HG03460 (cell line): ENCODE measurements around the gene KIAA1958.
A peak's percentile ranks its signal among the peaks of the same experiment; 100 is the strongest.
"Not testable (repeated sequence)": the region's sequence is repeated elsewhere in the genome, so short reads cannot be mapped to it uniquely, and the experiment has no call there.

Experiments
- ATAC-seq: cut with Tn5 transposase; IDR thresholded peaks from one replicate; pipeline ENCODE4 v1.9.1; 2021; ENCODE audit not compliant: unreplicated experiment

The KIAA1958 gene

DNA sequence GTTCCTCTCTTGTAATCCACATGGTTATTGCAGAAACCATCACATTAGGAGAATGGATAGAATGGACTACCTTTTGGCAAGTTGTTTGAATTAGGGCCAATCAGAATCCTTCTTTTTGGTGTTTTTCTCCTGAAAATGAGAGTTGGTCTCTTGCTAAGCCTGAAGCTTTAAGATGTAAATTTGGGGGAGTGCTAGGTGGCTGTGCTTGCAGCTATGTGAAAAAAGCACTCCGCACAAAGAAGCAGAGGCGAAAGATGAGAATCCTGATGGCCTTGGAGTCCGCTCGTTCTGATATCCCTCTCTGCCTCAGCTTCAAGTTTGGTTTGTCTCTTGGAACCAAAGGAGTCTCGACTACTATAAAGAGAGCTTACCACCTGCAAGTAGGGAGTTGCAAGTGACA is 167.7 kb downstream of the KIAA1958 start:
- no peak for ATAC-seq

DNA sequence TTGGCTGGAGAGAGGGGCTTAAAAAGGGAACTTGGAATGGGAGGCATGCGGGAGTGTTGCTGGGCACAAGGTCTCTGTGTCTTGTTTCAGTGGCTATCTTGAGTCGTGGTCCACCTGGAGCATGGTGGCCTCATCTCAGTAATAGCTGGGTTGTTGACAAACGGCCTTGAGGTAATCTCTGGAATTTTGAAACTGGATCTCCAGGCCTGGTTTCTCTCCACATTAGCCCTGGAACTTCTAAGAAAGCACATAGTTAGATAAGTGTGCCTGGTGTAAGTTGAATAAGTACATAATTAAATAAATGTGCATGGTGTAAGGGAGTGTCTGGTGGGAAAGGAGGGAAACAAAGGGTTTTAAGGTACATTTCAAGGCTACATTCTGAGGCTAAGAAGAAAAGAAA is 169.0 kb downstream of the KIAA1958 start:
- no peak for ATAC-seq

DNA sequence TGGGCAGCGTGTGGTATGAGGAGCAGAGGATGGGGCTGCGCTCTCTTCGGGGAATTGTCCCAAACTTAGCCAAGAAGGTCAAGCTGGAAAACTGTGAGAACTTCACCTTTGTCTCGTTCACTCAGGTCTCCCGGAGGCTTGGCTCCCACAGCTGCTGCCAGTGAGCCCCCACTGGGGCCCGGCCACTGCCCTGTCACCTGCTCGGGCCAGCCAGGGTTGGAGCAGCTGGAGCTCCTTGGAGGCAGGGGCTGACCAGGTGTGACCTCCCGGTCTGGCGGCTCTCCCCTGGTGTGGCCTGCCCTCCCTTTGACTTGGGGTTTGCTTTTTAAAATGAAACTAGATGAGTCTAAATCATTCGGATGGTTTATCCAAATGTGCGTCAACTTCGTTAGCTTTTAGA is 173.3 kb downstream of the KIAA1958 start:
- ATAC-seq = no peak

DNA sequence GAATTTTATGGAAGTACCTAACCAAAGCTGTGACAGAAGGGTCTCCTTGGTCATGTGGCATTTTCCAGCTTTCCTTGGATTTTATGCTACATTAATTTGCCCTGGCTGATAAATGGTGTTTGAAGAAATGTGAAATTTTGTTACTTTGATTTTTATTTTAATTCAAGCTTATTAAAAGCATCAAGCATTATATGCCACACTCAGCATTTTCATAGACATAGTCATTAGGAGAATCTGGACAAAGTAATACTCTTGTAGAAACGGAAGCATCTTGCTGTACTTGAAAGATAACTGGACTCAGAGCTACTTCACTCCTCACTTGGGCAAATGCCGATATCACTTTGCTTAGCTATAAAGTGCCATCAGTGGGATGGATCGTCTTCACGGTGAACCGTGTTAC is 177.1 kb downstream of the KIAA1958 start:
- ATAC-seq = no peak

DNA sequence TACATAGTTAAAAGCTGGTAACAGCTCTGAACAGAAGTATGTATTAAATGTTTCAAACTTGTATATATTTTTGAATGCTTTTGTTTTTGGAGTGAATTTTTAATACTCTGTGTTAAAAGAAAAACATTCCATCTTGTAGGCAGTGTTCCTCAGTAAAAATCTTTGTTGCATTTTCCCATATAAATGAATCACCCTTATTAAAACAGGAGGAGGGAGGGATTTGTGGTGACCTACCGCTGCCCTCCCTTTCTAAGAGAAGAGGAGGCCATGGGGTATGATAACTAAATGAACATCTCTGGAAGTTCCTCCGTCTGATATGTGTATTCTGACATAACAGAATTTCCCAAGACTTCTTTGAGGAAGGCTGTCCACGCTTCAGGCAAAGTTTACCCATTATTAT is 177.9 kb downstream of the KIAA1958 start:
- no peak for ATAC-seq

DNA sequence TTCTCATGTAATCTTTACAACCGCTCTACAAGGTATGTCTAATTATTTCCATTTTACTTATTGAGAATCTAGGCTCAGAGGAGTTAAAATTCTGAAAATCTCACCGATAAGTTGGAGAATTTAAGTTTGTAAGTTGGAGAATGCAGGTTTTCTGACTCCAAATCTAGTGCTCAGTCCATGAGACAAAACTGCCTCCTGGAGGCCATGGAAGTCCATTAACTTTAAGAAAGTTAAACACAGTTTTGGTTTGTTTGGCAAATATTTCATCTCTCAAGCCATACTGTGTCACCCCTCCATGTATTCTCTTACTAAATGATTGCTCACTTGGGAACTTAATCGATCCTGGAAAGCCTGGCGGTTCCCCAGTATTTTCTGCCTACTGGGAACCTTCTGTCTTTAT is 178.7 kb downstream of the KIAA1958 start:
- ATAC-seq = no peak

DNA sequence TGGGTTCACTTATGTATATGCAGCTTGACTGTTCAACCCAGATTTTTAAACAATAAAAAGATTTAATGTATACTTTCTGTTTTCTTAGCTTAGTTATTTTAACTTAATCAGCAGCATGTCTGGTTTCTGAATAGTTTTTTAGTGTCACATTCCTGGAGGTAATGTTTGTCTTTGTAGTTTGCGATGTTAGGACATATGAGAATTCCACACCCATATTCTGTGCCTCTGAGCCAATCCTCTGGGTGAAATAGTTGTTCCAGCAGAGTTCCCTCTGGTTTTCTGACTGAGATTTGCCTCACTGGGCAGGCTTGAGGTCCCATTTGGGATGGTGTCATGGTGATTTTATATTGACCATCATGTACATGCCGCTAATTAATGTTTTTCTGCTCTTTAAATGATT is 182.7 kb downstream of the KIAA1958 start:
- ATAC-seq = no peak

DNA sequence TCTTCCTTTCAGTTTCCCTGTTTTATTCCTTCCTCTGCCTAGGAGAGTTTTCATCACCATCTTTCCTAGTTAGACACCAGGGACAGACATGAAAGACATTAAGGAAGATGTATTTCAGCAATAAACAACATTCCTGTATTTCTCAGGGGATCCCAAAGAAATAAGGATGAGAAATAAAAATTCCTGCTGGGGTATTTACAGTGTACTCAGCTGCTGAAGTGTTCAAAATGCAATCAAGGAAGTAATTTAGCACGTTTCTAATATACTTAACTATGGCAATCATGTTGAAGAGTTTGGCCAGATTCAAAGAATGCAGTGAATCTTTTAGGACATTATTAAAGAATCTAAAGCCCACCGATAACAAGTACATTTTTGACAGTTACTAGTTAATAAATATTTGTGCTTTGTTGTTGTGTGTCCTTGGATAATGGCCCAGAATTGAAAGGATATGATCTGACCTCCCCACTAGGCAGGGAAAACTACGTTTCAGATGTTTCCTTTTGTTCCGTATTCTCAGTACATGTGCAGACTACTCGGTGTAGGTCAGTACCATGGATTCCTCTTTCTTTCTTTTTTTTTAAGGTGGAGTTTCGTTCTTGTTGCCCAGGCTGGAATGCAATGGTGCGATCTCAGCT is 184.5 kb downstream of the KIAA1958 start:
- ATAC-seq = no peak

DNA sequence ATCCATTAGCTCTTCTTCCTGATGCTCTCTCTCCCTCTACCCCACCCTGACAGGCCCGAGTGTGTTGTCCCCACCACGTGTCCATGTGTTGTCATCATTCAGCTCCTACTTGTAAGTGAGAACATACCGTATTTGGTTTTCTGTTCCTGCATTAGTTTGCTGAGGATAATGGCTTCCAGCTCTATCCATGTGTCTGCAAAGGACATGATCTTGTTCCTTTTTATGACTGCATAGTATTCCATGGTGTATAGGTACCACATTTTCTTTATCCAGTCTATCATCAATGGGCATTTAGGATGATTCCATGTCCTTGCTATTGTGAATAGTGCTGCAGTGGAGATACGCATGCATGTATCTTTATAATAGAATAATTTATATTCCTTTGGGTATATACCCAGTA is 186.6 kb downstream of the KIAA1958 start:
- not testable (repeated sequence) for ATAC-seq

DNA sequence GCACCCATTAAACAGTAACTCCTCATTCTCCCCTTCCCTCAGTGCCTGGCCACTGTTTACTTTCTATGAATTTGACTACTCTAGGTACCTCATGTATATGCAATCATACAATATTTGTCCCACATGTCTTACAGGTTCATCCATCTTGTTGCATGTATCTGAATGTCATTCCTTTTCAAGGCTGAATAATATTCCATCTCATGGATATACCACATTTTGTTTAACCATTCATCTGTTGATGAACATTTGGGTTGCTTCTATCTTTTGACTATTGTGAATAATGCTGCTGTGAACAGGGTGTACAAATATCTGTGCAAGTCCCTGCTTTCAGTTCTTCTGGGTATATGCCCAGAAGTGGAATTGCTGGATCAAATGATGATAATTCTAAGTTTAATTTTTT is 190.4 kb downstream of the KIAA1958 start:
- ATAC-seq = no peak

DNA sequence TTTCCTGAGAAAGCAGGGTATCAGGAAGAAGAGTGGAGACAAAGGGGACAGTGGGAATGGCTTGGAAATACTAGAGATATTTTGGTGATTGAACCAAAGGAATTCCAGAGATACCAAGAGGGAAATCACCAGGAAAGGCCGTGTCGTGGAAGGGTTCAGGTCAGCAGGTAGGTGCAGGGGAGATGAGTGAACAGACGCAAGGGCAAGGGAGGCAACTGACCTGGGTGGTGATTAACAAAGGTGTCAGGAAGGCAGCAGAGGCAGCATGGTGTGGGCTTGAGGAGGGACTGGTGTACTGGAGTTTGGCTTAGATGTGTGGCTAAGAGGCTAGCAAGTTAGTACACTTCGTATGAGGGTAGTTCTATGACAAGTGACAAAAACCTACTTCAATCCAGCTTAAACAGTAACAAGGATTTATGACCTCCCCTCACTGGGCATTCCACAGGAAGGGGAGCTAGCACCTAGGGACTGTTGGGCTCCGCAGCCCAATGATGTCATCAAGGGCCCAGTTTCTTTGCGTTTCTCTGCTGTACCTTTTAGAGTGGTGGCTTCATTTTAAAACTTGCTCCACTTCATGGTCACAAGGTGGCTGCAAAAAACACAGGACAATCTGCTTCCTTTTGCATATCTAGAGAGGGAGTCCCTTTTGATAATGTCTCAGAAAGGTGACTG is 194.2 kb downstream of the KIAA1958 start:
- ATAC-seq = no peak

DNA sequence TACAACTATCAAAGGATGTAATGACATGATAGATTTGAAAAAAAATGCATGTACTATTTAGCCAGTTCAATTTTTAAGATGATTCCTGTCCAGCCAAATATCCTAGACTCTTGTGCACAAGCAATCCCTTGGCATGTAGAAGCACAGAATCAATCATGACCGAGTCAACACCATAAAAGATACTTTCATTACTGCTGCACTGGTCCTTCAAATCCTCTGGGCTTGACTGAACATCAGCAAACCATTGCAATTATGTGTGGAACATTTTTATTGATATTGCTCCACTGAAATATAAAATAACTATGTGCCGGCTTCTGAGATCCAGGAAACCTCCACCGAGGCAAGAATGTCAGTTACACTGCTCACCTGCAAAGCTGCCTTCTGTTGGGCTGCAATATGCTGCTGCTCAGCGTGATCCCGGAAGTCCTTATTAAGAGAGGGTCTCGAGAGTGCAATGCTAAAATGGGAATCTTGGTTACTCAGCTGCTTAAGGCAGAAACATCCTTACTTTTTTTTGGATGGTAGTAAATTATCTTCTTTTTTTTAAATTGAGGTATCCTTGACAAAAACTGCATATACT is 202.6 kb downstream of the KIAA1958 start:
- ATAC-seq = no peak

DNA sequence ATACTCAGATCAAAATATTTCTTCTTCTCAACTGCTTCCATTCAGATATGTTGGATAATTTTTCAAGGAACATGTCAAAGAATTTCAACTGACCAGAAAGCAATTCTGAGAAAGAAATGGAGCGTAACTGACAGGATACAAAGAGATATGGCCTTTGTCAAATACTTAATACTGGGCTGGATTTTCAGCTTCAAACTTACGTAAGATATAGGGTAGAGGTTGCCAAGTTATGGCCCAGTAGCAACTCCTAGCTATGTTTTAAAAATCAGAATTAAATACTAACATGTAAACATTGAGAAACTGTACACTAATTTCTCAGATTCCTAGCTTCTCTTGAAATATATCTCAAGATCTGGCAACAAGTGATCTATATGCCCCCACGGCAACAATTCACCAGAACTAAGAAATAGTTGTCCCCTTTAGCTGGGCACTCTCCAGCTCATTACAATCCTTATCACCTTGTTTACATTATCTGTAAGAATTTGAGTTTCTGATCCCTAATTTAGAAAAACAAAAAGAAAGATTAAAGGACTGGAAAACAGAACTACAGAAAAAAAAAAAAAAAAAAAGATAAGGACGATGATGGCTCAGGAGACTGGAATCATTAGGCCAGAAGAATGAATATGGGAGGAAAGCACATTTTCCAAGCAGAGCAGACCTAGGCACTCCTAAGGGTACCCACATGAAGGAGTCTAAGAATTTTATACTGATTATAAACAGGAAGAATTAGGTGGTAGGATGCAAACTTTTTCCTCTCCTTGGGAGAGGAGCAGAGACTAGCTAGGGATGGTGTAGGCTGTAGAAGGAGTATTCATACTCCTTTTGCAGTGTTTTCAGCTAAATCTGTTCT is 208.3 kb downstream of the KIAA1958 start:
- no peak for ATAC-seq

DNA sequence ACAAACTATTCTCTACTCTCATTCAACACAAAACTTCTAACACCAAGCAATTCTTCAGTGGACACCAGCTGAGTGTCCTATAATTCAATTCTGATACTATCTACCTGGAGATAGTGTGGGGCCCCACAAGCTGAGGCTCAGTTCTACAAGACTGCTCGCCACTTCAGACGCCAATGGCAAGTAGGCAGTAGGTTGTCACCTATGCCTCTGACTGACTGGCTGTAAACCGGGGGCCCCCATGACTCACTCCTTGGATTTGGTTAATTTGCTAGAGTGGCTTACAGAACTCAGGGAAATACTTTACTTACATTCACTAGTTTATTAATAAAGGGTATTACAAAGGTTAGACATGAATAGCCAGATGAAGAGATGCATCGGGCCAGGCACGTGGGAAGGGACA is 209.8 kb downstream of the KIAA1958 start:
- no peak for ATAC-seq

DNA sequence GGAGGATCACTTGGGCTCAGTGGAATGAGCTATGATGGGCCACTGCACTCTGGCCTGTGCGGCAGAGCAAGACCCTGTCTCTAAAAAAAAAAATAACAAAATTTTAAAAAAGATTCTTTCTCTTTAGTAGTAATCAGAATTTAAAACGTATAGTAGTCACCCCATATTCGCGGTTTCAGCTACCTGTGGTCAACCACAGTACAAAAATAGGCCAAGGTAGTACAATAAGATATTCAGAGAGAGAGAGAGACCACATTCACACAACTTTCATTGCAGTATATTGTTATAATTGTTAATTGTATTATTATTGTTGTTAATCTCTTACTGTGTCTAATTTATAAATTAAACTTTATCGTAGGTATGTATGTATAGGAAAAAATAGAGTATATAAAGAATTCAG is 212.6 kb downstream of the KIAA1958 start:
- ATAC-seq = peak; percentile 78

DNA sequence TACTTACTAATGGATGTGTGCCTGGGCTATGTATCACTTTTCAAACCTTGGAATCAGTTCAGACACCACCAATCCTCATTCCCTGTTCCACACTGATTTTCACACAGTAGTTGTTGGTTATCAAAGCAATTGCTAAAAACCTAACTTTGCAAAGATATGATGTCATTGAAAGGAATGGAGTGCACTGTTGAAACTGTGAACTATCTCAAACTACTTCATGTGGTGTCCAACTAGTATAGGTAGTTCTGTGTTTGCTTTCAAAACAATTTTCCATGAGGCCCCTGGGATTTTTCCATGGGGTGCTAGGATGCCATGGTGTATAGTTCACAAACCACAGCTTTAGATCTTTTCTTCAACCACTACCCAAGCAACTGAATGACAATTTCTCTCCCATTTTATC is 213.5 kb downstream of the KIAA1958 start:
- ATAC-seq = no peak

DNA sequence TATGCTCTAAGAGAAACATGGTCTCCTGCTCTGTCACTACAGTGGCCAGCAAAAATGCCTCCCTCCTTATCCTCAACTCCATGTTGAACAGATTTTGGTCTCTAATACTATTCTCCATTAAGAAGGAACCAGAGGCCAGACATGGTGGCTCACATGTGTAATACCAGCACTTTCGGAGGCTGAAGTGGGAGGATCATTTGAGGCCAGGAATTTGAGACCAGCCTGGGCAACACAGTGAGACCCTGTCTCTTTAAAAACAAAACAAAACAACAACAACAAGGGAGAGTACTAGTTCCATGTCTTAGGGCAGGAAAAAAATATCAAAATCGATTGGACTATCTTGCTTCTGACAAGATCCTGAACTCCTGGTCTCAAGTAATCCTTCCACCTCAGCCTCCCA is 216.7 kb downstream of the KIAA1958 start:
- ATAC-seq = no peak

DNA sequence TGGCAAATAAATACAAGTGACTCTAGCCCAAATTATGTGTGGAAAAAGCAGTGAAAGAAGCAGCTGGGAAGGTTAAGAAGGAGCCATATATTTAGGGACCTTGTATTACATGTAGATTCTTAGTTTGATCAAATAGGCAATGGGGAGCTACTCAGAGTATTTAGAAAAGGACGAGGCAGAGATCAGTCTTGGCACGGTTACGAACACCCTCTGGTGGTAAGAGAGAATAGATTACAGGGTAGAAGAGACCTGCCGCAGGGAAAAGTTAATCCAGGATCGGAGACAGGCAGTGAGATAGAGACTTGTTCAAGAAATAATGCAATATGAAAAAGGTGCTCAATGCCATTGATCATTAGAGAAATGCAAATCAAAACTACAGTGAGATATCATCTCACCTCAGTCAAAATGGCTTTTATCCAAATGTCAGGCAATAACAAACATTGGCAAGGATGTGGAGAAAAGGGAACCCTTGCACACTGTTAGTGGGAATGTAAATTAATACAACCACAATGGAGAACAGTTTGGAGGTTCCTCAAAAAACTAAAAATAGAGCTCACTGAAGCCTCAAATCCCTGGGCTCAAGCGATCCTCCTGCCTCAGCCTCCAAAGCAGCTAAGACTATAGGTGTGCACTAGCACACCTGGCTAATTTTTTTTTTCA is 219.3 kb downstream of the KIAA1958 start:
- ATAC-seq = no peak

DNA sequence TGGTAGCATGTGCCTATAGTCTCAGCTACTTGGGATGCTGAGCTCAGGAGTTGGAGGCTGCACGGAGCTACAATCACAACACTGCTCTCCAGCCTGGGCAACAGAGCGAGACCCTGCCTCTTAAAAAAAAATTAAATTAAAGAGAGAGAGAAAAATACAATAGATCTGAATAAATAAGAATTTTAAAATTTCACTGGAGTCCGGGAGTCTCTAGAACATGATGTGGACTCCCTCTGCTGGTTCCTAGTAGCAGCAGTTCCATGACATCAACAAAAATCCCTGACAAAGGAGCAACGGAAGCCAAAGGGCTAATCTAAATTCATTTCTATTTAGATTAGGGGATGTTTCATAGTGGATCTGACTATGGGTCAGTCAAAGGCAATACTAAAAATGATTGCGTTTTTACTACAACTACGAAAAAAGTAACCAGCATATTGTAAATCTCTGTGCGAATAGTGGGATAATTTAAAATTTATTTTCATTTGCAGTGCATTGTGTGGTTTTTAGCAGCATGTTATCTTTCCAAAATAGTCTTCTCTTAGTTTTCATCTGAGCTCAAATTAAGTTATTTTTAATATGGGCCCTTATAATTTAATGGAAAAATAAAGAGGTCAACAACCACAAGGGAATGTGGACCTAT is 224.5 kb downstream of the KIAA1958 start:
- ATAC-seq = no peak

DNA sequence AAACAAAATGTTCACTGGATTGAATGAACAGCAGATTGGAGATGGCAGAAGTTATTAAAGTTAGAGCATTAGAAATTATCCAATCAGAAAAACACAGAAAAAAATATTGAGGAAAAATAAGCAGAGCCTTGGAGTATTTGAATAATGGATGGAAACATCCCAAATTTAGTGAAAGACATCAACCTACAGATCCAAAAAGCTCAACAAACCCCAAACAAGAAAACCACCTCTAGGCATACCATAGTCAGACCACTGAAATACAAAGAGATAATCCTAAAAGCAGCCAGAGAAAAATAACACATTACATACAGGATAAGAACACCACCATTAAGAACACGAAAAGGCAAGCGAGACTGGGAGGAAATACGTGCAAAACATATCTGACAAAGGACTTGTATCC is 226.1 kb downstream of the KIAA1958 start:
- ATAC-seq = no peak
